ENCODE results near the gene SMARCA1.

Gene SMARCA1

DNA sequence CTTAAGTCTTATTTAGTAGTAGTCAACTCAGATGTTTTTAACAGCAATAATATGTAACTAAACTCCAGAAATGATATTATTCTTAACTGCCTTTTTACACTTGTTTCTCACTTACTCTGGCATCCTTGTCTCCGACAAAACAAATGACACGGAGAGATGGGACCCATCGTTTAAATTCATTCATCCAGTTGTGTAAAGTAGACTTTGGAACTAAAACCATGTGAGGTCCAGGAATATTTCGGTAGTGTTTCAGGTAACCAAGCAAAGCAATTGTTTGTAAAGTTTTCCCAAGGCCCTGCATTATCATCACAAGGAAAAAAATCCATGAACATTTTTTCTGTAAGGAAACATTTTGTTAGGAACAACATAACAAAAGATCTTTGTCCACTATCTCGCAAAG is 11.6 kb downstream of the SMARCA1 start:
- TF ChIP-seq, protein P1, sequence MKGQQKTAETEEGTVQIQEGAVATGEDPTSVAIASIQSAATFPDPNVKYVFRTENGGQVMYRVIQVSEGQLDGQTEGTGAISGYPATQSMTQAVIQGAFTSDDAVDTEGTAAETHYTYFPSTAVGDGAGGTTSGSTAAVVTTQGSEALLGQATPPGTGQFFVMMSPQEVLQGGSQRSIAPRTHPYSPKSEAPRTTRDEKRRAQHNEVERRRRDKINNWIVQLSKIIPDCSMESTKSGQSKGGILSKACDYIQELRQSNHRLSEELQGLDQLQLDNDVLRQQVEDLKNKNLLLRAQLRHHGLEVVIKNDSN (IDR thresholded peaks at IDR 0.05) = no peak
- no peak for TF ChIP-seq CREB1 (IDR thresholded peaks at IDR 0.05; ENCODE audit: low read depth)
- no peak for TF ChIP-seq TCF12 (IDR thresholded peaks at IDR 0.05; ENCODE audit: low read depth)
- TF ChIP-seq, protein P2, sequence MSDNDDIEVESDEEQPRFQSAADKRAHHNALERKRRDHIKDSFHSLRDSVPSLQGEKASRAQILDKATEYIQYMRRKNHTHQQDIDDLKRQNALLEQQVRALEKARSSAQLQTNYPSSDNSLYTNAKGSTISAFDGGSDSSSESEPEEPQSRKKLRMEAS (IDR thresholded peaks at IDR 0.05) = no peak
- no peak for TF ChIP-seq YY1 (IDR thresholded peaks at IDR 0.05; ENCODE audit: low read depth)
- no peak for TF ChIP-seq CEBPB (IDR thresholded peaks at IDR 0.05)
- no peak for TF ChIP-seq FOXM1 (IDR thresholded peaks at IDR 0.05; ENCODE audit: borderline replicate concordance, low read depth)
- TF ChIP-seq TAF1 (IDR thresholded peaks at IDR 0.05; ENCODE audit: low read depth) = no peak
- no peak for TF ChIP-seq RAD21 (IDR thresholded peaks at IDR 0.05; ENCODE audit: low read depth)

DNA sequence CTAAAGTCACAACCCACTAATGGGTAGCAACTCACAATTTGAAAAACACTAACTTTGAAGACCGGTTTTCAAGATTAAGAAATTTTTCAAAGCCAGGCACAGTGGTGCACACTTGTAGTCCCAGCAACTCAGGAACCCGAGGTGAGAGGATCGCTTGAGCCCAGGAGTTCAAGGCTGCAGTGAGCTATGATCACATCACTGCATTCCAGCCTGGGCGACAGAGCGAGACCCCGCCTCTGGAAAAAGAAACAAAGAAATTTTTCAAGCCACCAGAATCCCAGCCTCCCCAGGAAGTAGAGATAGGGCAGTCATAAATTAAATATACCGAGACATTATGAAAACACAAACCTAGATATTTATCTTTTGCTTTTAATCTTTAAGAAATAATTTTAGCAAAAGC is 13.0 kb downstream of the SMARCA1 start:
- TF ChIP-seq, protein P3, sequence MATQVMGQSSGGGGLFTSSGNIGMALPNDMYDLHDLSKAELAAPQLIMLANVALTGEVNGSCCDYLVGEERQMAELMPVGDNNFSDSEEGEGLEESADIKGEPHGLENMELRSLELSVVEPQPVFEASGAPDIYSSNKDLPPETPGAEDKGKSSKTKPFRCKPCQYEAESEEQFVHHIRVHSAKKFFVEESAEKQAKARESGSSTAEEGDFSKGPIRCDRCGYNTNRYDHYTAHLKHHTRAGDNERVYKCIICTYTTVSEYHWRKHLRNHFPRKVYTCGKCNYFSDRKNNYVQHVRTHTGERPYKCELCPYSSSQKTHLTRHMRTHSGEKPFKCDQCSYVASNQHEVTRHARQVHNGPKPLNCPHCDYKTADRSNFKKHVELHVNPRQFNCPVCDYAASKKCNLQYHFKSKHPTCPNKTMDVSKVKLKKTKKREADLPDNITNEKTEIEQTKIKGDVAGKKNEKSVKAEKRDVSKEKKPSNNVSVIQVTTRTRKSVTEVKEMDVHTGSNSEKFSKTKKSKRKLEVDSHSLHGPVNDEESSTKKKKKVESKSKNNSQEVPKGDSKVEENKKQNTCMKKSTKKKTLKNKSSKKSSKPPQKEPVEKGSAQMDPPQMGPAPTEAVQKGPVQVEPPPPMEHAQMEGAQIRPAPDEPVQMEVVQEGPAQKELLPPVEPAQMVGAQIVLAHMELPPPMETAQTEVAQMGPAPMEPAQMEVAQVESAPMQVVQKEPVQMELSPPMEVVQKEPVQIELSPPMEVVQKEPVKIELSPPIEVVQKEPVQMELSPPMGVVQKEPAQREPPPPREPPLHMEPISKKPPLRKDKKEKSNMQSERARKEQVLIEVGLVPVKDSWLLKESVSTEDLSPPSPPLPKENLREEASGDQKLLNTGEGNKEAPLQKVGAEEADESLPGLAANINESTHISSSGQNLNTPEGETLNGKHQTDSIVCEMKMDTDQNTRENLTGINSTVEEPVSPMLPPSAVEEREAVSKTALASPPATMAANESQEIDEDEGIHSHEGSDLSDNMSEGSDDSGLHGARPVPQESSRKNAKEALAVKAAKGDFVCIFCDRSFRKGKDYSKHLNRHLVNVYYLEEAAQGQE (IDR thresholded peaks at IDR 0.05; ENCODE audit: low read depth) = no peak

DNA sequence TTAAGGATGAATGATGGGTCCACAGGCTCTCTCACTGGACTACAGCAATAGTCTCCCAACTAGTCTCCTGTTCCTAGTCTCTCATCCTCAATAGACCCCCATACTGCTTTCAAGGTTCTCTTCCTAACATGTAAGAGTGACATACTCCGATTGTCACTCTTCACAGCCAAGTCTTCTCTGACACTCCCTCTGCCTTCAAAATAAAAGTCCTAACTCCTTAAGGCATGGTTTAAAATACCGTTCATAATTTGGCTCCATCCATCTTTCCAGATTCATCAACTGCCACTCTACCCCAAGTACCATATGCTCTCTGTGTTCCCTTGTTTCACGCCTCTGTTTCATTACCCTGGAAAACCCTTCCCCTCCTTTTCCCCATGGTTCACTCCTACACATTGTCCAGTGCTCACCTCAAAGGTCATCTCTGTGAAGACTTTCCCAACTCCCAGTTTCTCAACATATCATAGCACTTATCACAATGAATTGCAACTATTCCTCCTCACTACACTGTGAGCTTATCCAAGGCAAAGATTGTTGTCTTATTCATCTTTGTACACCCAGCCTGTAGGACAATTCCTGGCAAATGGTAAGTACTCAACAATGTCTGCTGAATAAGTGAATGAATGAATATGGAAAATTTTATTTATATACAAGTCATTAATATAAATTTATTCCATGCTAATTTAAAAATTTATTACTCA is 26.0 kb downstream of the SMARCA1 start:
- no peak for TF ChIP-seq NFIC (IDR thresholded peaks at IDR 0.05)

DNA sequence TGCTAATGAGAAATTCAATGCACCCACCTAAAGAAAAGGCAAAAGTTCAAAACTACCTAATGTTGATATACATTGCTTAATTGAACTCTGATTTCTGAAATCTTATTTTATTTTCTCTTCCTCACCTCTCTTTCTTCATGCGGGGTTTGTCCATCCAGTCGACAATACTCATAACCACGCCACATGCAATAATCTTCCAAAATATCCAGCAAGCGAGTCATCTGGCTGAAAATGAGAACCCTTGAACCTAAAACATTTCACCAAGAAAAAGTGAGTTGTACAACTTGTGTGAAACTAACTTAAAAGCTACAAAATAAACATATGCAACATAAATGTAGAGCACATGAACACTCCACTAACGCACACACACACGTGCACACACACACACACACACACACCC is 26.7 kb downstream of the SMARCA1 start:
- TF ChIP-seq, protein P1 (IDR thresholded peaks at IDR 0.05) = no peak
- TF ChIP-seq CREB1 (IDR thresholded peaks at IDR 0.05; ENCODE audit: low read depth) = no peak
- no peak for TF ChIP-seq FOXM1 (IDR thresholded peaks at IDR 0.05; ENCODE audit: borderline replicate concordance, low read depth)
- TF ChIP-seq ZBTB7A (IDR thresholded peaks at IDR 0.05; ENCODE audit: low read depth) = no peak
- TF ChIP-seq RAD21 (IDR thresholded peaks at IDR 0.05; ENCODE audit: low read depth) = no peak
- no peak for TF ChIP-seq EP300 (IDR thresholded peaks at IDR 0.05; ENCODE audit: borderline replicate concordance)
- no peak for TF ChIP-seq EGR1 (IDR thresholded peaks at IDR 0.05)
- TF ChIP-seq TCF12 (IDR thresholded peaks at IDR 0.05; ENCODE audit: low read depth) = no peak
- TF ChIP-seq, protein P3 (IDR thresholded peaks at IDR 0.05; ENCODE audit: low read depth) = no peak
- TF ChIP-seq TEAD4 (IDR thresholded peaks at IDR 0.05) = no peak
- no peak for TF ChIP-seq TAF1 (IDR thresholded peaks at IDR 0.05; ENCODE audit: low read depth)
- no peak for TF ChIP-seq NFIC (IDR thresholded peaks at IDR 0.05)
- TF ChIP-seq CEBPB (IDR thresholded peaks at IDR 0.05) = no peak

DNA sequence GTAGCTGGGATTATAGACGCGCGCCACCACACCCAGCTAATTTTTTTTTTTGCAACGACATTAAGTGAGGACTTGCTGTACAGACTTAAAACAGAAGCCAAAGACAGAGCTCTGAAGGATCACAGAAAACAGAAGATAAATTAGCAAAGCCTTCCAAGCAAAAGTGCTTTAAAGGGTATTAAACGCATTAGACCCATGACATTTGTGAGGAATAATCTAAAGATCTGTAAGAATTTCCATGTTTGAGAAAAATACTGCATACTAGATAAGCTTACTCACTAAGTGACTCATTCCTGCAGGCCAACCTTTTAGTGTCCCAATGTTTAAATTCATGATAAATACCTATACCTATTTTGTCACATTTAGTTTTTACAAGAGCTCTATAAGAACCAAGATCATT is 27.4 kb downstream of the SMARCA1 start:
- TF ChIP-seq FOXM1 (IDR thresholded peaks at IDR 0.05; ENCODE audit: borderline replicate concordance, low read depth) (no peak), ZBTB7A (IDR thresholded peaks at IDR 0.05; ENCODE audit: low read depth) (no peak), CEBPB (IDR thresholded peaks at IDR 0.05) (no peak), RAD21 (IDR thresholded peaks at IDR 0.05; ENCODE audit: low read depth) (no peak), CREB1 (IDR thresholded peaks at IDR 0.05; ENCODE audit: low read depth) (no peak), EGR1 (IDR thresholded peaks at IDR 0.05) (no peak)
- TF ChIP-seq, protein P1 (IDR thresholded peaks at IDR 0.05) = no peak
- TF ChIP-seq, protein P3 (IDR thresholded peaks at IDR 0.05; ENCODE audit: low read depth) = no peak
